GM23248 (cell line): ENCODE results near the gene GSTO2.

Experiments
- EZH2 ChIP-seq: fragments of 200-600 bp; sonication (generic); IDR thresholded peaks from 2 replicates; pipeline ENCODE4 v1.6.1; 2018; ENCODE audit warnings: antibody characterized with exemption, mild to moderate bottlenecking; ENCODE audit not compliant: insufficient read depth, poor library complexity, severe bottlenecking
- EZH2phosphoT487 ChIP-seq: fragments of 200-600 bp; sonication (generic); IDR thresholded peaks from 2 replicates; pipeline ENCODE4 v1.6.1; 2018; ENCODE audit warnings: antibody characterized with exemption, moderate library complexity, mild to moderate bottlenecking, low read depth; ENCODE audit not compliant: insufficient read depth

- TF ChIP-seq EZH2 (no peak), EZH2phosphoT487 (no peak)
Measured at GRCh38 chr10:104351919-104352318, 82.9 kb downstream of the GSTO2 start.
